ENCODE measurements around the gene NRXN3. TPM values are rescaled to one million over a fixed set of nuclear protein-coding genes. Genes with fewer than 3 reads are reported as not detected.

The NRXN3 gene
- total and polyA plus RNA-seq, 2 of the 4 experiments (the other 2 are of a cell fraction): 4.8 to 25.1 TPM

DNA sequence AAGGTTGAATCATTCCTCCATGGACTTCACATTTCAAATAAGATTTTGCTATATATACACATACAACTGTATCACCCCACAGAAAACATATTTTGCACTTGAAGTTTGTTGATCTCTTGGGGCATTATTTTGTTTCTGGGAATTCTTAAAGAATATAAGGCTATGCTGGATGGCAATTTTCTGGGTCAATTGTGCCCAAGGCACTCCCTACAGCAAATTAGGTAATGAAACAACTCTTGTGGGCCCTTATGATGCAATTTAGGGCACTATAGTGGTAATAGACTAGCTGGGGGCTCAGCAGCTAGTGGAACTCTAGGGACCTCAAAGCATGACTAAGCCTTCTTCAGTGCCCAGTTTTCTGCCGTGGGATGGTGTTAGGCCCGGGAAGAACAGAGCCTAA lies 444.4 kb downstream of the NRXN3 start:
- H2AK9ac ChIP-seq (replicated peaks; ENCODE audit: low read depth, low read length, poor library complexity): no peak overlapping the region
- H3K4me3 ChIP-seq (ENCODE audit: insufficient read depth, low read depth, low read length): no peak overlapping the region
- no peaks in the 10 kb centered on the region for H3K9me1 ChIP-seq (ENCODE audit: insufficient read depth, low read length)
- H3K56ac ChIP-seq (ENCODE audit: extremely low read depth, insufficient read depth, low read length): no peak overlapping the region
- no peak overlapping the region for H4K5ac ChIP-seq (ENCODE audit: low read depth, low read length)
- H3K9me3 ChIP-seq (ENCODE audit: control insufficient read depth, insufficient read depth, low read length): peaks cover 8% of the 10 kb centered on the region; the same call in 1 of the 2 replicates
- H3K4ac ChIP-seq (ENCODE audit: low read depth, low read length): no peak overlapping the region
- no peak overlapping the region for H3K27ac ChIP-seq (ENCODE audit: insufficient read depth, low read length)
- no CpG with 5 or more reads among the region's 2 CpGs for WGBS, 2 experiments (ENCODE audit: extremely low coverage in 2 of 2, insufficient read length in 1 of 2)
- H2BK20ac ChIP-seq (ENCODE audit: low read depth, low read length): no peak overlapping the region
- CTCF ChIA-PET: no interaction called here
- no peak overlapping the region for H3K4me2 ChIP-seq (ENCODE audit: low read depth, low read length)
- no peaks in the 10 kb centered on the region for H3K36me3 ChIP-seq (ENCODE audit: control insufficient read depth, insufficient read depth, low read length)
- in situ Hi-C loops (cut with MboI; ENCODE audit: low sequenced_read_pairs): no loop called here
- no peak for TF ChIP-seq RFX5 (IDR thresholded peaks at IDR 0.05; ENCODE audit: low read depth, low read length)
- no peak for TF ChIP-seq MXI1 (IDR thresholded peaks at IDR 0.05; ENCODE audit: borderline replicate concordance, low read depth, low read length)
- TF ChIP-seq, protein P1, sequence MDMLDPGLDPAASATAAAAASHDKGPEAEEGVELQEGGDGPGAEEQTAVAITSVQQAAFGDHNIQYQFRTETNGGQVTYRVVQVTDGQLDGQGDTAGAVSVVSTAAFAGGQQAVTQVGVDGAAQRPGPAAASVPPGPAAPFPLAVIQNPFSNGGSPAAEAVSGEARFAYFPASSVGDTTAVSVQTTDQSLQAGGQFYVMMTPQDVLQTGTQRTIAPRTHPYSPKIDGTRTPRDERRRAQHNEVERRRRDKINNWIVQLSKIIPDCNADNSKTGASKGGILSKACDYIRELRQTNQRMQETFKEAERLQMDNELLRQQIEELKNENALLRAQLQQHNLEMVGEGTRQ (IDR thresholded peaks at IDR 0.05; ENCODE audit: low read depth, low read length): no peak
- TF ChIP-seq MAFK (IDR thresholded peaks at IDR 0.05; ENCODE audit: low read depth, low read length): no peak
- no peak for TF ChIP-seq CHD1 (IDR thresholded peaks at IDR 0.05; ENCODE audit: low read depth, low read length)
- TF ChIP-seq RAD21 (IDR thresholded peaks at IDR 0.05; ENCODE audit: low read length): no peak
- TF ChIP-seq, protein P2, sequence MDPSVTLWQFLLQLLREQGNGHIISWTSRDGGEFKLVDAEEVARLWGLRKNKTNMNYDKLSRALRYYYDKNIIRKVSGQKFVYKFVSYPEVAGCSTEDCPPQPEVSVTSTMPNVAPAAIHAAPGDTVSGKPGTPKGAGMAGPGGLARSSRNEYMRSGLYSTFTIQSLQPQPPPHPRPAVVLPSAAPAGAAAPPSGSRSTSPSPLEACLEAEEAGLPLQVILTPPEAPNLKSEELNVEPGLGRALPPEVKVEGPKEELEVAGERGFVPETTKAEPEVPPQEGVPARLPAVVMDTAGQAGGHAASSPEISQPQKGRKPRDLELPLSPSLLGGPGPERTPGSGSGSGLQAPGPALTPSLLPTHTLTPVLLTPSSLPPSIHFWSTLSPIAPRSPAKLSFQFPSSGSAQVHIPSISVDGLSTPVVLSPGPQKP (IDR thresholded peaks at IDR 0.05; ENCODE audit: borderline replicate concordance, low read depth, low read length): no peak
- no peak for TF ChIP-seq FOS (IDR thresholded peaks at IDR 0.05; ENCODE audit: low read depth, low read length)
- TF ChIP-seq, protein P3, sequence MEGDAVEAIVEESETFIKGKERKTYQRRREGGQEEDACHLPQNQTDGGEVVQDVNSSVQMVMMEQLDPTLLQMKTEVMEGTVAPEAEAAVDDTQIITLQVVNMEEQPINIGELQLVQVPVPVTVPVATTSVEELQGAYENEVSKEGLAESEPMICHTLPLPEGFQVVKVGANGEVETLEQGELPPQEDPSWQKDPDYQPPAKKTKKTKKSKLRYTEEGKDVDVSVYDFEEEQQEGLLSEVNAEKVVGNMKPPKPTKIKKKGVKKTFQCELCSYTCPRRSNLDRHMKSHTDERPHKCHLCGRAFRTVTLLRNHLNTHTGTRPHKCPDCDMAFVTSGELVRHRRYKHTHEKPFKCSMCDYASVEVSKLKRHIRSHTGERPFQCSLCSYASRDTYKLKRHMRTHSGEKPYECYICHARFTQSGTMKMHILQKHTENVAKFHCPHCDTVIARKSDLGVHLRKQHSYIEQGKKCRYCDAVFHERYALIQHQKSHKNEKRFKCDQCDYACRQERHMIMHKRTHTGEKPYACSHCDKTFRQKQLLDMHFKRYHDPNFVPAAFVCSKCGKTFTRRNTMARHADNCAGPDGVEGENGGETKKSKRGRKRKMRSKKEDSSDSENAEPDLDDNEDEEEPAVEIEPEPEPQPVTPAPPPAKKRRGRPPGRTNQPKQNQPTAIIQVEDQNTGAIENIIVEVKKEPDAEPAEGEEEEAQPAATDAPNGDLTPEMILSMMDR (conservative IDR thresholded peaks at IDR 0.05; ENCODE audit: low read depth, low read length): no peak
- no peak for TF ChIP-seq RCOR1 (IDR thresholded peaks at IDR 0.05; ENCODE audit: insufficient replicate concordance, low read length)
- TF ChIP-seq BHLHE40 (IDR thresholded peaks at IDR 0.05; ENCODE audit: low read depth, low read length): no peak
- no peak for TF ChIP-seq CEBPB (IDR thresholded peaks at IDR 0.05; ENCODE audit: low read depth, low read length)
- no peak for TF ChIP-seq SMC3 (IDR thresholded peaks at IDR 0.05; ENCODE audit: low read depth, low read length)
- TF ChIP-seq NFE2L2 (IDR thresholded peaks at IDR 0.05; ENCODE audit: low read depth, low read length): no peak
- TF ChIP-seq POLR2A (IDR thresholded peaks at IDR 0.05; ENCODE audit: low read depth, low read length): no peak
- TF ChIP-seq MAZ (IDR thresholded peaks at IDR 0.05; ENCODE audit: borderline replicate concordance, low read depth, low read length): no peak
- H3K14ac ChIP-seq (replicated peaks; ENCODE audit: low read depth, low read length): no peak overlapping the region
- H2BK5ac ChIP-seq (ENCODE audit: low read depth, low read length, poor library complexity, severe bottlenecking): no peak overlapping the region
- POLR2A ChIA-PET (ENCODE audit: unreplicated experiment): no interaction called here
- H3K4me1 ChIP-seq (ENCODE audit: control insufficient read depth, insufficient read depth, low read length): no peaks in the 10 kb centered on the region
- H3K23ac ChIP-seq (ENCODE audit: low read depth, low read length): no peak overlapping the region
- no peak overlapping the region for H4K91ac ChIP-seq (ENCODE audit: insufficient read depth, low read depth, low read length)
- no peak for ATAC-seq (ENCODE audit: low read depth)
- no peak overlapping the region for H2BK15ac ChIP-seq (ENCODE audit: low read depth, low read length)
- intact Hi-C loops (cut with micrococcal nuclease): no loop called here
- H3K79me1 ChIP-seq (ENCODE audit: low read depth in 1 of 2, low read length in 2 of 2): no peaks in the 10 kb centered on the region
- dilution Hi-C loops (cut with HindIII; ENCODE audit: low sequenced_read_pairs, unreplicated experiment): no loop called here
- no peak overlapping the region for H2AFZ ChIP-seq (replicated peaks; ENCODE audit: low read length, poor library complexity)
- no TSS peak for BruUV-seq (replicated peaks)
- no peak overlapping the region for H4K8ac ChIP-seq (ENCODE audit: low read depth in 2 of 2, low read length in 2 of 2)
- no peaks in the 10 kb centered on the region for H4K20me1 ChIP-seq (ENCODE audit: insufficient read depth, low read length)
- no peak overlapping the region for H2BK120ac ChIP-seq (ENCODE audit: low read depth, low read length)
- H3K9ac ChIP-seq (ENCODE audit: low read depth, low read length): no peak overlapping the region
- no peak for DNase-seq
- H3K27me3 ChIP-seq (ENCODE audit: control insufficient read depth, insufficient read depth, low read length): no peaks in the 10 kb centered on the region
- H3K18ac ChIP-seq (ENCODE audit: low read depth, low read length): no peak overlapping the region
- no peak overlapping the region for H2AK5ac ChIP-seq (ENCODE audit: low read depth, low read length)

Measured in IMR-90 (cell line).